ENCODE data around the gene CNTN4. TPM values are rescaled to one million over a fixed set of nuclear protein-coding genes. Genes with fewer than 3 reads are reported as not detected.

CNTN4 gene
- total RNA-seq, 1 donor from 2014 or later: 37.5 TPM

DNA sequence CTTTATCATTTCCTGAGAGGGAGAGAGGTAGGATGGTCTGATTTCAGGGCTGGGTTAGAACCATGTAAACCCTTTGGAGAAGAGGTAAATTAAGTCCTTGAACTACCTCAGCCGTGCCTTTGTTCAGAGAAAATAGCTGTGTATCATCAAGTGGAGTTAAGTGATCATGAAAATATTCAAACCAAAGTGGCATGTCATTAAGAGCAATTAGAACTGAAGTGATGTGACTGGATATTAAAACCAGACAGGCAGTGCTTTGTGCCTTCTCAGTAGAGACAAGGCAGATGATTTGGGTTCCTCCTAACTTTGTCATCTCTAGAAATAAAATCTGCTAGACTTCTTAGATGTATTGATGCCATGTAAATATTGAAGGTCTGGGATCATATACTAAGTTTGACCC is 840.0 kb downstream of the CNTN4 start:
- Histone ChIP-seq H3K36me3 (no peaks in the 10 kb centered on the region), H3K27me3 (no peaks in the 10 kb centered on the region), H3K9me3 (no peaks in the 10 kb centered on the region), H3K4me3 (no peak overlapping the region), H3K27ac (no peak overlapping the region), H3K4me1 (no peaks in the 10 kb centered on the region)
- TF ChIP-seq CTCF (IDR thresholded peaks at IDR 0.05): no peak
- no peak for DNase-seq (ENCODE audit: low spot score in 2 of 2)
- intact Hi-C loops (cut with DNase I): no loop called here

GRCh38 chr3:2940062-2940461 is 841.4 kb downstream of the CNTN4 start:
- Histone ChIP-seq H3K4me1 (no peaks in the 10 kb centered on the region), H3K9me3 (no peaks in the 10 kb centered on the region), H3K27me3 (no peaks in the 10 kb centered on the region), H3K4me3 (no peak overlapping the region), H3K27ac (no peak overlapping the region), H3K36me3 (no peaks in the 10 kb centered on the region)
- no peak for TF ChIP-seq CTCF (IDR thresholded peaks at IDR 0.05)
- DNase-seq (ENCODE audit: low spot score in 2 of 2): no peak
- intact Hi-C loops (cut with DNase I): no loop called here

DNA sequence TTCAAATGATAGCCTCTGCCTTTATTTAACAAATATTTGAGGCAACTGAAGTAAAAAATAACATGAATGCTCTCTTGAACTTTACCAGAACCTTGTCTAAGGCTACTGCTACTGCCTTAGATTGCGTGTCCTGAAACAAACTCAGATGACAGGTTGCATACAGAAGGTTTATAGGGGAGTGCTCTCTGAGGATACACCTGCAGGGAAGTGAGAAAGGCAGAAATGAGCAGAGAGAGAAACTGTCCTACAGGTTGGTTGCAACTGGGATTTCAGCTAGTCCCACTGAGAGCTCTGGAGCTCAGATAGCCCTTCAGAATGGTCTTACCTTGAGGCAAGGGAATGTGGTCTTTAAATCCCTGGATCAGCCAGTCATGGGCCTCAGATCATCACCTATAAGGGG is 846.0 kb downstream of the CNTN4 start:
- Histone ChIP-seq H3K4me1 (no peaks in the 10 kb centered on the region), H3K36me3 (no peaks in the 10 kb centered on the region), H3K9me3 (no peaks in the 10 kb centered on the region), H3K27me3 (no peaks in the 10 kb centered on the region), H3K4me3 (no peak overlapping the region), H3K27ac (no peak overlapping the region)
- intact Hi-C loops (cut with DNase I): no loop called here
- DNase-seq (ENCODE audit: low spot score in 2 of 2): no peak
- no peak for TF ChIP-seq CTCF (IDR thresholded peaks at IDR 0.05)

DNA sequence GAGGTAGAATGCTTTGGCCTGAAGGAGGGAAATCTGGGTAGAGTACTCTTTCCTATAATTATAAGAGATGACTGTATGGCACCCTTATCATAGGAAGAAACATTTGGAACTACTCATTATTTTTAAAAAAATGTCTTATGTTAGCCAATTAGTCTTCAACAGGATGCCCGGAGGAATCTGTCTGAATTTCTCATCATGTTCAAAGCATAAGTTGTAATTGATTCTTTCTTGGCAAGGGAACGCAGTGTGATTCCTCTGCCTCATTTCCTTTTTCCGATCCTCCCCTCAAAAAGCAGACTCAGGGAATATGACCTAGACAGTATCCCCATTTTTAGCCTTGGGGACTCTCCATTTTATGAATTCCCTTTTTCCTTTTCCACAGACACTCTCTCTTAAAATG is 846.5 kb downstream of the CNTN4 start:
- Histone ChIP-seq H3K9me3 (no peaks in the 10 kb centered on the region), H3K27me3 (no peaks in the 10 kb centered on the region), H3K36me3 (no peaks in the 10 kb centered on the region), H3K4me3 (no peak overlapping the region), H3K27ac (no peak overlapping the region), H3K4me1 (no peaks in the 10 kb centered on the region)
- intact Hi-C loops (cut with DNase I): no loop called here
- TF ChIP-seq CTCF (IDR thresholded peaks at IDR 0.05): no peak
- no peak for DNase-seq (ENCODE audit: low spot score in 2 of 2)

GRCh38 chr3:2947536-2947935 is 848.9 kb downstream of the CNTN4 start:
- H3K36me3 ChIP-seq: no peaks in the 10 kb centered on the region
- no peaks in the 10 kb centered on the region for H3K9me3 ChIP-seq
- intact Hi-C loops (cut with DNase I): no loop called here
- no peak overlapping the region for H3K27ac ChIP-seq
- H3K4me1 ChIP-seq: no peaks in the 10 kb centered on the region
- no peak overlapping the region for H3K4me3 ChIP-seq
- TF ChIP-seq CTCF (IDR thresholded peaks at IDR 0.05): no peak
- no peak for DNase-seq (ENCODE audit: low spot score in 2 of 2)
- H3K27me3 ChIP-seq: no peaks in the 10 kb centered on the region

DNA sequence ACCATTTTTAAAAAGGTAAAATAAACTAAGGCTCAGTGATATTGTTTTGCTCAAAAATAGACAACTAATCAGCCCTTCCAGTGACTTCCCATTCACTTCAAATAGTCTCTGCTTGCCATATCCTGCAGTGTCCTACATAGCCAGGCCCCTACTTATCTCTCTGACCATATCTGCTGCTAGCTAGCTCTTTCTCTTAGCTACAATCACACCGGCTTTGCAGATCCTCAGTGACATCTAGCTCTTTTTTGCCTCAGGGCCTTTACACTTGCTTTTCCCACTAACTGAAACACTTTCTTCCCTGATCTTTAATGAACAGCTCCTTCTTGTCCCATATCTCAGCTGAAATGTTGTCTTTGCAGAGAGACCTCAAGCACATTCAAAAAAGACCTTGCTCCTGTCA is 850.2 kb downstream of the CNTN4 start:
- intact Hi-C loops (cut with DNase I): no loop called here
- Histone ChIP-seq H3K9me3 (no peaks in the 10 kb centered on the region), H3K27ac (no peak overlapping the region), H3K4me3 (no peak overlapping the region), H3K27me3 (no peaks in the 10 kb centered on the region), H3K4me1 (no peaks in the 10 kb centered on the region), H3K36me3 (no peaks in the 10 kb centered on the region)
- TF ChIP-seq CTCF (IDR thresholded peaks at IDR 0.05): no peak
- DNase-seq (ENCODE audit: low spot score in 2 of 2): no peak
